MCF 10A (cell line): ENCODE measurements around the gene PTTG1IP. TPM values are rescaled to one million over a fixed set of nuclear protein-coding genes. Genes with fewer than 3 reads are reported as not detected.

Experiments
- BruUV-seq: library from RNA; stranded (reverse); fragments of 400-500 nt; replicated peaks from 2 replicates; lab custom pipeline; 2021; lab: Mats Ljungman, UMichigan
- CTCF ChIA-PET: fragments of 300-600 bp; sonication (Branson Sonifier 250); formaldehyde crosslinking; extraction: SDS; loops from one replicate; lab custom pipeline; 2021; ENCODE audit warnings: antibody characterized with exemption, inconsistent platforms; lab: Yijun Ruan, JAX
- POLR2A ChIA-PET: fragments of 300-600, 350-650 bp; sonication (Branson Sonifier 250); formaldehyde crosslinking; extraction: SDS; loops from one replicate; lab custom pipeline; 2020; ENCODE audit warnings: antibody characterized with exemption, inconsistent platforms; lab: Yijun Ruan, JAX
- DNase-seq: peaks from one replicate; pipeline ENCODE4 v3.0.0-alpha.2; 2018; ENCODE audit not compliant: unreplicated experiment
- H3K27ac Mint-ChIP-seq: one replicate; pipeline ENCODE4 v1.8.0; 2022; ENCODE audit warnings: mild to moderate bottlenecking, low read depth, mixed read lengths; ENCODE audit not compliant: unreplicated experiment
- H3K27me3 Mint-ChIP-seq: one replicate; pipeline ENCODE4 v1.8.0; 2022; ENCODE audit warnings: mixed read lengths; ENCODE audit not compliant: insufficient read depth, unreplicated experiment
- H3K36me3 Mint-ChIP-seq: one replicate; pipeline ENCODE4 v1.8.0; 2022; ENCODE audit warnings: mild to moderate bottlenecking, moderate library complexity, mixed read lengths; ENCODE audit not compliant: insufficient read depth, unreplicated experiment
- H3K4me1 Mint-ChIP-seq: one replicate; pipeline ENCODE4 v1.8.0; 2022; ENCODE audit warnings: mixed read lengths; ENCODE audit not compliant: insufficient read depth, unreplicated experiment
- H3K4me3 Mint-ChIP-seq: one replicate; pipeline ENCODE4 v1.8.0; 2022; ENCODE audit warnings: mild to moderate bottlenecking, moderate library complexity, mixed read lengths; ENCODE audit not compliant: unreplicated experiment
- H3K9me3 Mint-ChIP-seq: one replicate; pipeline ENCODE4 v1.8.0; 2022; ENCODE audit warnings: mixed read lengths; ENCODE audit not compliant: unreplicated experiment
- intact Hi-C: fragments of 100-400 bp; cut with micrococcal nuclease; formaldehyde crosslinking; loops from 2 replicates; pipeline ENCODE4 v1.14.1; 2022
- total RNA-seq: library from RNA; stranded (reverse); gene quantifications from 2 replicates; pipeline ENCODE4 v1.2.3, GENCODE V29; 2022
- TF ChIP-seq, protein P1 (sequence below): fragments of 200-600 bp; IDR thresholded peaks from one replicate; pipeline ENCODE4 v1.8.0; 2022; ENCODE audit warnings: antibody characterized with exemption, mild to moderate bottlenecking; ENCODE audit not compliant: unreplicated experiment

PTTG1IP gene
- total RNA-seq, 1 experiment from 2014 or later, result 338 TPM

DNA sequence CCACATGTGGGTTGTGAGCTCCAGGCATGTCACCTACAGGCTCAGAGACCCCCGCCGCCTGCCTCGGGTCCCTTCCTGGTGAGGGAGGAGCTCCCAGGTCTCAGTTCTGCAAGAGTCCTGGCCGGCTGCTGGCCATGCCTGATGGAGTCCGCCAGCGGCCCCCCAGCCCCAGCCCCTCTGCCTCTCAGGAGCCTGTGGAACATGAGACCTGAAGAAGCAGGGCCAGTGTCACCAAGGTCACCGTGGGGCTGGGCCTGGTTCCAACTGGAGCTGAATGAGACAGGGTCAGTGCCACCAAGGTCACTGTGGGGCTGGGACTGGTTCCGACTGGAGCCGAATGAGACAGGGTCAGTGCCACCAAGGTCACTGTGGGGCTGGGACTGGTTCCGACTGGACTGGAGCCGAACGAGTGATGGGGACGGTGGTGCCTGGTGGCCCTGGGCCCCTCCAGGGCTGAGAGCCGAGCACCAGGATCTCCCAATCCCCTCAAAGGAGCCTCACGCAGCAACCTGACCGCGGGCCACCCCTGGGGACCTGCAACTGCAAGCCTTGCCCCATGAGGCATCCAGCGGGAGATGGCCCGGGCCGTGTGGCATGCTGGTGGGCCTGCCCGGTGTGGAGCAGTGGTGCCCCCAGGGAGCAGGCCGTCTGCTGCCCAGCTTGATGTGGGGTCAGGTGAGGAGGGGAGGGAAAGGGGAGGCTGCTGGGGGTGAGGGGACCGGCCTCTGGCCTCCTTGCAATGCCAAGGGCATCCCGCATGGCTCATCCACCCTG lies 14.5 kb upstream of the PTTG1IP start:
- intact Hi-C loops, result no loop called here
- POLR2A ChIA-PET, result no interaction called here
- H3K4me1 Mint-ChIP-seq, result peaks cover 7% of the 10 kb centered on the region
- H3K27me3 Mint-ChIP-seq, result no peaks in the 10 kb centered on the region
- H3K36me3 Mint-ChIP-seq, result peaks cover 5% of the 10 kb centered on the region
- no peaks in the 10 kb centered on the region for H3K9me3 Mint-ChIP-seq
- no peak overlapping the region for H3K27ac Mint-ChIP-seq
- no peak for DNase-seq
- no peak overlapping the region for H3K4me3 Mint-ChIP-seq
- TF ChIP-seq, protein P1, sequence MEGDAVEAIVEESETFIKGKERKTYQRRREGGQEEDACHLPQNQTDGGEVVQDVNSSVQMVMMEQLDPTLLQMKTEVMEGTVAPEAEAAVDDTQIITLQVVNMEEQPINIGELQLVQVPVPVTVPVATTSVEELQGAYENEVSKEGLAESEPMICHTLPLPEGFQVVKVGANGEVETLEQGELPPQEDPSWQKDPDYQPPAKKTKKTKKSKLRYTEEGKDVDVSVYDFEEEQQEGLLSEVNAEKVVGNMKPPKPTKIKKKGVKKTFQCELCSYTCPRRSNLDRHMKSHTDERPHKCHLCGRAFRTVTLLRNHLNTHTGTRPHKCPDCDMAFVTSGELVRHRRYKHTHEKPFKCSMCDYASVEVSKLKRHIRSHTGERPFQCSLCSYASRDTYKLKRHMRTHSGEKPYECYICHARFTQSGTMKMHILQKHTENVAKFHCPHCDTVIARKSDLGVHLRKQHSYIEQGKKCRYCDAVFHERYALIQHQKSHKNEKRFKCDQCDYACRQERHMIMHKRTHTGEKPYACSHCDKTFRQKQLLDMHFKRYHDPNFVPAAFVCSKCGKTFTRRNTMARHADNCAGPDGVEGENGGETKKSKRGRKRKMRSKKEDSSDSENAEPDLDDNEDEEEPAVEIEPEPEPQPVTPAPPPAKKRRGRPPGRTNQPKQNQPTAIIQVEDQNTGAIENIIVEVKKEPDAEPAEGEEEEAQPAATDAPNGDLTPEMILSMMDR, result no peak
- CTCF ChIA-PET, result interaction anchor here (0.6 to 0.7 kb wide), 2 partner anchors 95 to 266 kb away, joined by 3 to 4 read pairs; no protein-coding TSS in a partner anchor
- BruUV-seq, result no TSS peak

DNA sequence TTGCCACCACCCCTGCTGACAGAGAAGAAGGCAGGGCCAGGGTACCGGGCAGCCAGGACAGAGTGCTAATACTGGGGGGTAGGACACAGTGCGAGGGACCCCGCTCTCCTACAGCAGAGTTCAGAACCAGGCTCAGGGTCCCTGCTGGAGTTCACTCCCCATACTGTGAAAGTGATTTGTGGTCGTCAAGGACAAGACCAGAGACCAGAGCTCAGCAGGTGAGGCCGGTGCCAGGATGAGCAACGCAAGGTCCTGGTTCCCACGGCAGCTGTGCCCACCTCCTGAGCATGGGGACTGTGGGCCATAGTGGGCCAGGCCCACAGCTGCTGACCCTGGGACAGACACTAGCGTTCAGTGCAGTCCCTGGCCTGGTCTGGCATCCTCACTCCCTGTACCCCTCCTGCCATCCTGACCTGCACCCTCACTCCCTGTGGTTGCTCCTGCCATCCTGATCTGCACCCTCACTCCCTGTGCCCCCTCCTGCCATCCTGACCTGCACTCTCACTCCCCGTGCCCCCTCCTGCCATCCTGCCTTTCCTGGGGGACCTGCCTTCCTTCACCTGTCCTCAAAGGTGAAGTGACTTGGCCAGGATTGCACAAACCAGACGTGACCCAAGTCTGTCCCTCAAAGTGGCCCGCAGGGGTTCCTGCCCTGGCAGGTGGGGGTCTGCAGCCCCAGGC lies 13.8 kb upstream of the PTTG1IP start:
- Mint-ChIP-seq H3K4me3 (no peak overlapping the region), H3K27me3 (no peaks in the 10 kb centered on the region), H3K9me3 (no peaks in the 10 kb centered on the region), H3K4me1 (peaks cover 14% of the 10 kb centered on the region), H3K36me3 (peaks cover 5% of the 10 kb centered on the region), H3K27ac (no peak overlapping the region)
- no peak for DNase-seq
- TF ChIP-seq, protein P1, result no peak
- CTCF ChIA-PET, result interaction anchor here (0.6 to 0.7 kb wide), 2 partner anchors 45 to 94 kb away, joined by 3 to 4 read pairs; no protein-coding TSS in a partner anchor
- intact Hi-C loops, result no loop called here
- BruUV-seq, result no TSS peak
- POLR2A ChIA-PET, result no interaction called here

DNA sequence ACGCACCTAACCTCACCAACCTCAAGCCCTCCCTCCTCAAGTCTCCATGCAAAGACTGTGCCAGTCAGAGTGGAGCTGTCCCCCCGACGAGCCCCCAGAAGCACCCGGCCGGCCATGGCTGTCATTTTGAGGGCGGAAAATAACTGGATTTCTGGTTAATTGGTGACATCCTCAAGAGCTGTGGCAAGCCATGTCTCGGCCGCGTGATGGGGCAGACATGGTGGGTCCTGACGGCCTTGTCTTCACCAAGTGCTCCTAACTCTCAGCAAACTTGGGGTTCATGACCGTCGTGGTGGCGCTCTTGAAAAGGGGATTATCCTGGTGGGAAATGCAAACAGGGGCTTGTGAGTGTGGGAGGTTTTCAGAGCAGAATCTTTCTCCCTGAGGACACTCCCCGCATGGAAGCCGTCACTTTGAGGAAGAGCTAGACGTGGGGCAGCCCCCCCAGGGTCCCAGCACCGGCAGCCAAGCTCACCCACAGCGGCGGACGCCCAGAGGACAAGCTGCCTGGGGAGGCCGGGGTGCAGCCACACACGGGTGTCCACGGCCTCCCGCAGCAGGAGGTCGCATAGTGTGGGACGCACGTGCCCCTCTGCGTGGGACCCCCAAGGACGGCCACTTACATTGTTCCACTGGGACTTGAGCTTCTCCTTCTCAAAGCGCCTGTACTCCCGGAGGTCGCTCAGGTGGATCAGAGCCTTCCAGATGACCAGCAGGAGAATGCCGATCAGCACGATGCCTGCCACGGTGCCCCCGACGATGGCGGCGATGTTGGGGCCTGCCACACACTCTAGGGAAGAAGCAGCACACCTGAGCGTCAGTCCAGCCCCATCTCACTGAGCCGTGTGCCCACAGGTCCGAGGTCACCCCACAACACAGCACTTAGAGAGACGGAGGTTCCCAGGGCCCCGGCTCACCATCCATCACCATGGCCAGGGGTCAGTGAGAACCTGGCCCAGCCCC lies 12.9 kb upstream of the PTTG1IP start:
- no peak overlapping the region for H3K4me3 Mint-ChIP-seq
- ChIA-PET CTCF (interaction anchor here (0.6 to 0.7 kb wide), 2 partner anchors 28 to 46 kb away, joined by 3 to 4 read pairs; no protein-coding TSS in a partner anchor), POLR2A (no interaction called here)
- no peaks in the 10 kb centered on the region for H3K27me3 Mint-ChIP-seq
- H3K9me3 Mint-ChIP-seq, result no peaks in the 10 kb centered on the region
- BruUV-seq, result no TSS peak
- TF ChIP-seq, protein P1, result no peak
- H3K27ac Mint-ChIP-seq, result no peak overlapping the region
- intact Hi-C loops, result no loop called here
- DNase-seq, result no peak
- H3K36me3 Mint-ChIP-seq, result peaks cover 5% of the 10 kb centered on the region
- H3K4me1 Mint-ChIP-seq, result peaks cover 23% of the 10 kb centered on the region
